MCF 10A (cell line): Measurements from ENCODE around the gene PARP4. TPM values are rescaled to one million over a fixed set of nuclear protein-coding genes. Genes with fewer than 3 reads are reported as not detected.
"Not testable (repeated sequence)": the region's sequence is repeated elsewhere in the genome, so short reads cannot be mapped to it uniquely, and the experiment has no call there.

ENCODE experiments used
- BruUV-seq: library from RNA; stranded (reverse); fragments of 400-500 nt; replicated peaks from 2 replicates; lab custom pipeline; 2021; lab: Mats Ljungman, UMichigan
- CTCF ChIA-PET: fragments of 300-600 bp; sonication (Branson Sonifier 250); formaldehyde crosslinking; extraction: SDS; loops from one replicate; lab custom pipeline; 2021; ENCODE audit warnings: antibody characterized with exemption, inconsistent platforms; lab: Yijun Ruan, JAX
- POLR2A ChIA-PET: fragments of 300-600, 350-650 bp; sonication (Branson Sonifier 250); formaldehyde crosslinking; extraction: SDS; loops from one replicate; lab custom pipeline; 2020; ENCODE audit warnings: antibody characterized with exemption, inconsistent platforms; lab: Yijun Ruan, JAX
- DNase-seq: peaks from one replicate; pipeline ENCODE4 v3.0.0-alpha.2; 2018; ENCODE audit not compliant: unreplicated experiment
- H3K27ac Mint-ChIP-seq: one replicate; pipeline ENCODE4 v1.8.0; 2022; ENCODE audit warnings: mild to moderate bottlenecking, low read depth, mixed read lengths; ENCODE audit not compliant: unreplicated experiment
- H3K27me3 Mint-ChIP-seq: one replicate; pipeline ENCODE4 v1.8.0; 2022; ENCODE audit warnings: mixed read lengths; ENCODE audit not compliant: insufficient read depth, unreplicated experiment
- H3K36me3 Mint-ChIP-seq: one replicate; pipeline ENCODE4 v1.8.0; 2022; ENCODE audit warnings: mild to moderate bottlenecking, moderate library complexity, mixed read lengths; ENCODE audit not compliant: insufficient read depth, unreplicated experiment
- H3K4me1 Mint-ChIP-seq: one replicate; pipeline ENCODE4 v1.8.0; 2022; ENCODE audit warnings: mixed read lengths; ENCODE audit not compliant: insufficient read depth, unreplicated experiment
- H3K4me3 Mint-ChIP-seq: one replicate; pipeline ENCODE4 v1.8.0; 2022; ENCODE audit warnings: mild to moderate bottlenecking, moderate library complexity, mixed read lengths; ENCODE audit not compliant: unreplicated experiment
- H3K9me3 Mint-ChIP-seq: one replicate; pipeline ENCODE4 v1.8.0; 2022; ENCODE audit warnings: mixed read lengths; ENCODE audit not compliant: unreplicated experiment
- intact Hi-C: fragments of 100-400 bp; cut with micrococcal nuclease; formaldehyde crosslinking; loops from 2 replicates; pipeline ENCODE4 v1.14.1; 2022
- total RNA-seq: library from RNA; stranded (reverse); gene quantifications from 2 replicates; pipeline ENCODE4 v1.2.3, GENCODE V29; 2022
- TF ChIP-seq, protein P1 (sequence below): fragments of 200-600 bp; IDR thresholded peaks from one replicate; pipeline ENCODE4 v1.8.0; 2022; ENCODE audit warnings: antibody characterized with exemption, mild to moderate bottlenecking; ENCODE audit not compliant: unreplicated experiment

Gene PARP4
- total RNA-seq, 1 experiment from 2014 or later = 30.9 TPM

DNA sequence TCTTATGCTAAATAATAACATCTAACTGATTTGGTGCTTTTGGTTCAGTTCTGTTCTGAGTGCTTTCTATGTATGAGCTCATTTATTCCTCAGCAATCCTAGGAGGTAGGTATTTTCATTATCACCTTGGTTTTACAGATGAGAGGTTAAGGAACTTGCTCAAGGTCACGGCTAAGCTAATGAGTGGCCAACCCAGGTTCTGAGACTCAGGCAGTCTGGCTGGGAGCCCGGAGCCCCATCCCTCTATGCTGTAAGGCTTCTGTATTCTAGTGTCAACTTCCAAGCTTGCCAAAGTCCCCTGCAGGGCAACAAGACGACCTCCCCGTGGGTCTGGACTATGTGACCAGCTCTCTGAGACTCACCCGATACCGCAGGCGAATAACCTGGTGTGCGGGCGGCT lies 60.5 kb downstream of the PARP4 start:
- no peak for DNase-seq
- TF ChIP-seq, protein P1, sequence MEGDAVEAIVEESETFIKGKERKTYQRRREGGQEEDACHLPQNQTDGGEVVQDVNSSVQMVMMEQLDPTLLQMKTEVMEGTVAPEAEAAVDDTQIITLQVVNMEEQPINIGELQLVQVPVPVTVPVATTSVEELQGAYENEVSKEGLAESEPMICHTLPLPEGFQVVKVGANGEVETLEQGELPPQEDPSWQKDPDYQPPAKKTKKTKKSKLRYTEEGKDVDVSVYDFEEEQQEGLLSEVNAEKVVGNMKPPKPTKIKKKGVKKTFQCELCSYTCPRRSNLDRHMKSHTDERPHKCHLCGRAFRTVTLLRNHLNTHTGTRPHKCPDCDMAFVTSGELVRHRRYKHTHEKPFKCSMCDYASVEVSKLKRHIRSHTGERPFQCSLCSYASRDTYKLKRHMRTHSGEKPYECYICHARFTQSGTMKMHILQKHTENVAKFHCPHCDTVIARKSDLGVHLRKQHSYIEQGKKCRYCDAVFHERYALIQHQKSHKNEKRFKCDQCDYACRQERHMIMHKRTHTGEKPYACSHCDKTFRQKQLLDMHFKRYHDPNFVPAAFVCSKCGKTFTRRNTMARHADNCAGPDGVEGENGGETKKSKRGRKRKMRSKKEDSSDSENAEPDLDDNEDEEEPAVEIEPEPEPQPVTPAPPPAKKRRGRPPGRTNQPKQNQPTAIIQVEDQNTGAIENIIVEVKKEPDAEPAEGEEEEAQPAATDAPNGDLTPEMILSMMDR = no peak
- no peak overlapping the region for H3K4me3 Mint-ChIP-seq
- no peak overlapping the region for H3K27ac Mint-ChIP-seq
- CTCF ChIA-PET = no interaction called here
- no peaks in the 10 kb centered on the region for H3K9me3 Mint-ChIP-seq
- POLR2A ChIA-PET = interaction anchor here (0.9 to 1.2 kb wide), 2 partner anchors 8 to 17 kb away, joined by 3 to 4 read pairs; no protein-coding TSS in a partner anchor
- no peaks in the 10 kb centered on the region for H3K27me3 Mint-ChIP-seq
- intact Hi-C loops = no loop called here
- H3K36me3 Mint-ChIP-seq = peaks cover 94% of the 10 kb centered on the region
- BruUV-seq = no TSS peak
- H3K4me1 Mint-ChIP-seq = no peaks in the 10 kb centered on the region

DNA sequence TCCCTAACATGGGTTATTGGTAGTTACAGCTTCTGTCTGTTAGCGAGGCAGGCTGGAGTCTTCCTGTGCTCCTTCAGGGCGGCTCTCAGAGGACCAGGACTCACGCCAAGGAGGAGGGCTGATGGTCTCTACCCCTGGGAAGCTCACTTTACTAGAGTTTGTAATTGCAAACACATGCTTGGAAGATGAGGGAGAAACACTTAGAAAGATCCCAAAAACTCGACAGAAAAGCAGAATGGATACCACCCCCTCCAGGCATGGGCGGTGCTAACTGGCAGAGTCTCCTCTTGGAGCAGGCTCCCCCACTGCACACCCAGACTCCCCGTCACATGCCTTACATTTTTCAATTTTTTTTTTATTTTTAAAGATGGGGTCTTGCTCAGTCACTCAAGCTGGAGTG lies 62.0 kb downstream of the PARP4 start:
- no peaks in the 10 kb centered on the region for H3K9me3 Mint-ChIP-seq
- no peak overlapping the region for H3K27ac Mint-ChIP-seq
- H3K36me3 Mint-ChIP-seq = peaks cover 97% of the 10 kb centered on the region
- ChIA-PET CTCF (interaction anchor here (0.6 kb wide), 1 partner anchor 563 kb away, joined by 3 read pairs; no protein-coding TSS in a partner anchor), POLR2A (no interaction called here)
- DNase-seq = no peak
- BruUV-seq = no TSS peak
- H3K4me3 Mint-ChIP-seq = no peak overlapping the region
- no peaks in the 10 kb centered on the region for H3K4me1 Mint-ChIP-seq
- no peaks in the 10 kb centered on the region for H3K27me3 Mint-ChIP-seq
- intact Hi-C loops = no loop called here
- TF ChIP-seq, protein P1 = no peak

DNA sequence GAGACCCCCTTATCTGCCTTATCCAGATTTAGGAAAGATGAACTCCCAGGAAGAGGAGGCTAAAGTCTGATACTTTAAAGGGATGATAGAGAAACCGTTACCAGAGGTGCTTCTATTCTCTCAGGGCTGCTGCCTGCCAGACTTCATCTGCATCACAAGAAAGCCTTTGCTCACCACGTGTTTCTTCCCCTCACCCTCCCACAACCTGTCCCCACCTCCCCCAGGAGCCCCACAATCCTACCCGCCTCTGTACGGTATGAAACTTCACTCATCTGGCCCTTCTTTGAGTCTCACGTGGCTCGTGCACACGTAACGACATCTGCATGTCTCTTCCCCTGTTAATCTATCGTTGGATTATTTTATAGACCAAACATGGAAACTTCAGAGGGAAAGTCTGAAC lies 67.7 kb downstream of the PARP4 start:
- intact Hi-C loops, H3K4me3 Mint-ChIP-seq, H3K27ac Mint-ChIP-seq, H3K4me1 Mint-ChIP-seq, H3K9me3 Mint-ChIP-seq, CTCF ChIA-PET, BruUV-seq, H3K27me3 Mint-ChIP-seq, DNase-seq, POLR2A ChIA-PET: not testable (repeated sequence)
- peaks cover 92% of the 10 kb centered on the region for H3K36me3 Mint-ChIP-seq

GRCh38 chr13:24443366-24443765 lies 69.2 kb downstream of the PARP4 start:
- no peak for DNase-seq
- no TSS peak for BruUV-seq
- no peak overlapping the region for H3K27ac Mint-ChIP-seq
- no peaks in the 10 kb centered on the region for H3K9me3 Mint-ChIP-seq
- ChIA-PET POLR2A (no interaction called here), CTCF (no interaction called here)
- H3K4me3 Mint-ChIP-seq = no peak overlapping the region
- TF ChIP-seq, protein P1 = no peak
- H3K4me1 Mint-ChIP-seq = no peaks in the 10 kb centered on the region
- H3K27me3 Mint-ChIP-seq = no peaks in the 10 kb centered on the region
- intact Hi-C loops = no loop called here
- H3K36me3 Mint-ChIP-seq = peaks cover 92% of the 10 kb centered on the region

DNA sequence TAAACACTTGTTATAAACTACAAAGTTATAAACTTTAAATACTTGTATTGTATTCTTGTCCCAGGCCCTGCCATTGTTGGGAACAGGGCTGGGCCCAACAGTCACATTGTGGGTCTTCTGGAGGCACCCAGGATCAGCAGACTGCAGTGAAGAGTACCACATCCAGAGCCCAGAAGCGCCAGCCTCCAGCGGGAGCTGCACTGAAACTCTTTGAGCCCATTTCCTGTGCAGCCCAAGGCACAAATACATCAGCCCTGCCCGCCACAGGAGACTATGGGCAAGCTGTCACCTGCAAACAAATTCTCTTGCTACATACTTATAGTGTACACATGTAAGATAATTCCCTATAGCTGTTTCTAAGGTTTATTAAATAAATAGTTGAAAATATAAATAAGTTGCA lies 86.5 kb downstream of the PARP4 start:
- DNase-seq, H3K27ac Mint-ChIP-seq, H3K27me3 Mint-ChIP-seq, intact Hi-C loops, BruUV-seq, H3K4me3 Mint-ChIP-seq, H3K9me3 Mint-ChIP-seq, POLR2A ChIA-PET, H3K4me1 Mint-ChIP-seq: not testable (repeated sequence)
- peaks cover 80% of the 10 kb centered on the region for H3K36me3 Mint-ChIP-seq
- CTCF ChIA-PET = interaction anchor here (0.7 kb wide), 1 partner anchor 78 kb away, joined by 3 read pairs; no protein-coding TSS in a partner anchor

- DNase-seq, H3K4me1 Mint-ChIP-seq, CTCF ChIA-PET, BruUV-seq, H3K27me3 Mint-ChIP-seq, intact Hi-C loops, H3K4me3 Mint-ChIP-seq, H3K27ac Mint-ChIP-seq, H3K9me3 Mint-ChIP-seq: not testable (repeated sequence)
- POLR2A ChIA-PET = interaction anchor here (0.6 kb wide), 1 partner anchor 1043 kb away, joined by 4 read pairs; no protein-coding TSS in a partner anchor
- peaks cover 65% of the 10 kb centered on the region for H3K36me3 Mint-ChIP-seq
Observed at GRCh38 chr13:24419668-24420067, 92.9 kb downstream of the PARP4 start.
